ENCODE results near the gene RFX6. TPM values are rescaled to one million over a fixed set of nuclear protein-coding genes. Genes with fewer than 3 reads are reported as not detected.
A peak's percentile ranks its signal among the peaks of the same experiment; 100 is the strongest.

RFX6 gene
- total and polyA plus RNA-seq, 2 experiments from 2014 or later, result not detected

DNA sequence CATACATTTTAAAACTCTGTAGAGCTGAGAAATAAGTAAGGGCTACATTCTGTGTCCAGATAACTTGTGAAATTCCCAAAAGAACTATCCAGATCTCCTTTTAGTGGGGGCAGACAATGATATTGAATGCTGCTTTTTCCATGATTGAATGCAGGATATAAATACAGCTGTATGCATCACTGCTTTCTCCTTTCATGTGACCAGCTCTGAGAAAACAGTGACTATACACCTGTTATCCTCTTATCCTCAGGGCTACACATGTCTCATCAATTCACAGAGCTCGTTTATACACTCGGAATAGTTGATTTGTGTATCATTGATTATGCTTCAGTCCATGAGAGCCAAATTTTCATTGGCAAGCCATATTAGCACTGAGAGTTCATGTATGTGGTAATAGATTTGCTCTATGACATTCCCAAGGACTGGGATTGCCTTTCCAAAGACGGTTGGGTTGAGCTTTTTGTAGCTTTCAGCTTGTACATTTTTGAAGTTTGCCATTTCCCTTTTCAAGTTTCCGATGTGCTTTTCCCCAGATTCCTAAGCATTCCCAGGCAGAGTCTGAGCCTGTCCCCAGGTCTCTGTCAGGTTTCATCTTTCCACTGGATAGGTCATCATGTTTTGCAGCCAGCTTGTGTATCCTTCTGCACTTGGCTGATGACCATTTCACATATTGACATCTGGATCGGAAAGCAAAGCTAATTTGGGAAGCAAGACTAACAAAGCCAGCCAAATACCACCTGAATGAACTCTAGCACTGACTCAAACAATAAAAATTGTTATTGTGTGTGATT is 97.7 kb downstream of the RFX6 start:
- 3 to 8% methylated on average over 5 of the region's 5 CpGs for WGBS, 2 experiments (ENCODE audit: low coverage in 1 of 2, low lambda C conversion rate in 2 of 2, missing lambda C conversion rate in 2 of 2)
- Histone ChIP-seq H3K27me3 (replicated peaks; ENCODE audit: insufficient read depth) (no peaks in the 10 kb centered on the region), H3K9me2 (ENCODE audit: insufficient read depth) (no peaks in the 10 kb centered on the region), H3K36me3 (ENCODE audit: low read depth) (no peaks in the 10 kb centered on the region), H3K9ac (no peak overlapping the region), H4K20me1 (ENCODE audit: insufficient read depth) (no peaks in the 10 kb centered on the region), H3K79me2 (ENCODE audit: insufficient read depth) (no peaks in the 10 kb centered on the region), H3F3A (ENCODE audit: insufficient read depth) (no peaks in the 10 kb centered on the region), H2AFZ (no peak overlapping the region), H3K4me2 (ENCODE audit: unreplicated experiment) (no peak overlapping the region), H3K4me3 (no peak overlapping the region), H3K9me3 (ENCODE audit: low read depth) (no peaks in the 10 kb centered on the region), H3K4me1 (ENCODE audit: insufficient read depth) (no peaks in the 10 kb centered on the region), H3K27ac (no peak overlapping the region)
- TF ChIP-seq EZH2 (IDR thresholded peaks at IDR 0.05; ENCODE audit: insufficient read depth, poor library complexity, severe bottlenecking) (no peak), EZH2phosphoT487 (IDR thresholded peaks at IDR 0.05; ENCODE audit: insufficient read depth, low read depth) (no peak)
- no peak for DNase-seq
- in situ Hi-C loops (cut with MboI), result no loop called here

DNA sequence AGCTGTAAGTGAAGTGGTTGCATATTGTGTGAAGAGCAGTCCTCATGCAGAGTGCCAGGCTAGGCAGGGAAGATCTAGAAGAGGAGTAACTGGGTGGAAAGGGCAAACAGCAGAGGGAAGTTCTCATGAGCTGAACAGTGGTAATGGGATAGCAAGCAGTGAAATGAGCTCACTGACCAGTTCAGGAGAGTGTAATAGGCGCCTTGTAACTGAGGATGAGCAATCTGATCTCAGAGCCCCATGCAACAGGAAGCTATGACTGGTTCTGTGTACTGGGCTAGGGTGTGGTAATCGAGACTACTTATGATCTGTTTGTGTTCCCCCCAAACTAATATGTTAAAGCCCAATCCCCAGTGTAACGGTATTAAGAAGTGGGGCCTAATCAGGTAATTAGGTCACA is 98.6 kb downstream of the RFX6 start:
- no peak for TF ChIP-seq EZH2 (IDR thresholded peaks at IDR 0.05; ENCODE audit: insufficient read depth, poor library complexity, severe bottlenecking)
- TF ChIP-seq EZH2phosphoT487 (IDR thresholded peaks at IDR 0.05; ENCODE audit: insufficient read depth, low read depth), result no peak

DNA sequence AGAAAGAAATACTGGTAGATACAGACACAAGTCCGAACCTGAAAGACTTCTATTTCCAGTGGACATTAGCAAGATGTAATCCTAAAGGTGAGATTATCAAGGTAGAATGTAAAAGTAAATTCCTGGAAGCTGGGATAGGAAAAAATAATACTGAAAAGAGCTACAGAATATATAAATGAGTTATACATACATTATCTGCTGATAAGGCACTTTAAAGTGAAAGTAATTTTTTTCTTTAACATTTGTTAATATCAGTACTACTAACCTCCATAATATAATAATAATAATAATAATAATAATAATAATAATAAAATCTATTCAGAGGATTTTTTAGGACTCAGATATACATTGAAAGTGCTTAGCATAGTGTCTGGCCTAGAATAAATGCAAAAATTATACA is 102.5 kb downstream of the RFX6 start:
- TF ChIP-seq EZH2 (IDR thresholded peaks at IDR 0.05; ENCODE audit: insufficient read depth, poor library complexity, severe bottlenecking) (no peak), EZH2phosphoT487 (IDR thresholded peaks at IDR 0.05; ENCODE audit: insufficient read depth, low read depth) (no peak)
- no peak overlapping the region for H3K4me3 ChIP-seq
- WGBS, 2 experiments (ENCODE audit: low coverage in 1 of 2, low lambda C conversion rate in 2 of 2, missing lambda C conversion rate in 2 of 2), result 21 to 49% methylated on average over 1 of the region's 1 CpG
- H3K4me2 ChIP-seq (ENCODE audit: unreplicated experiment), result no peak overlapping the region
- H3F3A ChIP-seq (ENCODE audit: insufficient read depth), result no peaks in the 10 kb centered on the region
- no peak overlapping the region for H3K27ac ChIP-seq
- no peaks in the 10 kb centered on the region; the same call in 1 of the 2 replicates for H3K27me3 ChIP-seq (replicated peaks; ENCODE audit: insufficient read depth)
- H3K9ac ChIP-seq, result no peak overlapping the region
- no peaks in the 10 kb centered on the region for H3K4me1 ChIP-seq (ENCODE audit: insufficient read depth)
- H3K9me2 ChIP-seq (ENCODE audit: insufficient read depth), result no peaks in the 10 kb centered on the region
- no peaks in the 10 kb centered on the region for H4K20me1 ChIP-seq (ENCODE audit: insufficient read depth)
- no peaks in the 10 kb centered on the region for H3K9me3 ChIP-seq (ENCODE audit: low read depth)
- in situ Hi-C loops (cut with MboI), result no loop called here
- H3K36me3 ChIP-seq (ENCODE audit: low read depth), result no peaks in the 10 kb centered on the region
- H3K79me2 ChIP-seq (ENCODE audit: insufficient read depth), result no peaks in the 10 kb centered on the region
- DNase-seq, result no peak
- H2AFZ ChIP-seq, result no peak overlapping the region

More for the DNA sequence above, 98.6 kb downstream of the RFX6 start:
- H3K4me1 ChIP-seq (ENCODE audit: insufficient read depth), result no peaks in the 10 kb centered on the region
- in situ Hi-C loops (cut with MboI), result no loop called here
- H3K27ac ChIP-seq, result no peak overlapping the region
- H3K4me2 ChIP-seq (ENCODE audit: unreplicated experiment), result no peak overlapping the region
- H3K27me3 ChIP-seq (replicated peaks; ENCODE audit: insufficient read depth), result no peaks in the 10 kb centered on the region; the same call in 1 of the 2 replicates
- WGBS, 2 experiments (ENCODE audit: low coverage in 1 of 2, low lambda C conversion rate in 2 of 2, missing lambda C conversion rate in 2 of 2), result 44 to 51% methylated on average over 3 of the region's 3 CpGs
- H3K9me2 ChIP-seq (ENCODE audit: insufficient read depth), result no peaks in the 10 kb centered on the region
- peak; percentile 63 for DNase-seq
- no peaks in the 10 kb centered on the region for H4K20me1 ChIP-seq (ENCODE audit: insufficient read depth)
- H3K4me3 ChIP-seq, result no peak overlapping the region
- H3K9ac ChIP-seq, result no peak overlapping the region
- H3F3A ChIP-seq (ENCODE audit: insufficient read depth), result no peaks in the 10 kb centered on the region
- H3K36me3 ChIP-seq (ENCODE audit: low read depth), result no peaks in the 10 kb centered on the region
- no peaks in the 10 kb centered on the region for H3K79me2 ChIP-seq (ENCODE audit: insufficient read depth)
- H3K9me3 ChIP-seq (ENCODE audit: low read depth), result no peaks in the 10 kb centered on the region
- H2AFZ ChIP-seq, result no peak overlapping the region

Other genes starting within 250 kb of the RFX6 start
- 11.9 and 15.5 TPM in 2 replicates for gene ZUP1, start 208.5 kb upstream of the RFX6 start, total RNA-seq (2014; rRNA removed; shearing (Covaris generic))
- gene ZUP1, start 208.5 kb upstream of the RFX6 start, polyA plus RNA-seq (2016; fragmentation: Nextera tagmentation; extraction: Ambion mirVana), result 9.5 and 9.8 TPM in 2 replicates
- gene KPNA5, start 196.0 kb upstream of the RFX6 start, total RNA-seq (2014; rRNA removed; shearing (Covaris generic)), result 3.4 and 6.3 TPM in 2 replicates
- gene KPNA5, start 196.0 kb upstream of the RFX6 start, polyA plus RNA-seq (2016; fragmentation: Nextera tagmentation; extraction: Ambion mirVana), result 2.4 and 2.9 TPM in 2 replicates
- gene FAM162B, start 111.5 kb upstream of the RFX6 start, total RNA-seq (2014; rRNA removed; shearing (Covaris generic)), result not detected in 2 replicates
- not detected in 2 replicates for gene FAM162B, start 111.5 kb upstream of the RFX6 start, polyA plus RNA-seq (2016; fragmentation: Nextera tagmentation; extraction: Ambion mirVana)
- gene GPRC6A, start 48.2 kb upstream of the RFX6 start, total RNA-seq (2014; rRNA removed; shearing (Covaris generic)), result not detected in 2 replicates
- gene GPRC6A, start 48.2 kb upstream of the RFX6 start, polyA plus RNA-seq (2016; fragmentation: Nextera tagmentation; extraction: Ambion mirVana), result not detected in 2 replicates

Data from GM23248 (cell line).